Transverse colon (tissue), 4 donors: ENCODE data around the gene SHKBP1. TPM values are rescaled to one million over a fixed set of nuclear protein-coding genes. Genes with fewer than 3 reads are reported as not detected.

Experiments
- DNase-seq: peaks from one replicate; pipeline ENCODE4 v3.0.0-alpha.2; 2019
- H3K27ac ChIP-seq, 4 donors: fragments of 200-600 bp; sonication (generic); 2 replicates each; pipeline ENCODE4 v1.5.1; 2016 to 2018; ENCODE audit warnings: inconsistent platforms in 4 of 4
- H3K27me3 ChIP-seq: fragments of 200-600 bp; sonication (generic); 2 replicates; pipeline ENCODE4 v1.5.1; 2017; ENCODE audit warnings: inconsistent platforms
- H3K36me3 ChIP-seq, 4 donors: fragments of 200-600 bp; sonication (generic); 2 replicates each; pipeline ENCODE4 v1.5.1; 2017 to 2019; ENCODE audit warnings: inconsistent platforms in 4 of 4
- H3K4me1 ChIP-seq, 4 donors: fragments of 200-600 bp; sonication (generic); 2 replicates each; pipeline ENCODE4 v1.5.1; 2017 to 2020; ENCODE audit warnings: inconsistent platforms in 4 of 4
- H3K4me3 ChIP-seq, 4 donors: fragments of 200-600 bp; sonication (generic); 1 replicate in 1 of 4; 2 replicates in 3 of 4; pipeline versions ENCODE4 v1.5.1 to v1.6.1; 2017 to 2019; ENCODE audit warnings: inconsistent platforms in 4 of 4
- H3K9me3 ChIP-seq, 2 donors: fragments of 200-600 bp; sonication (generic); 2 replicates each; pipeline ENCODE4 v1.5.1; 2017 to 2019; ENCODE audit warnings: inconsistent platforms in 2 of 2
- EP300 ChIP-seq: sonication (generic); formaldehyde crosslinking; IDR thresholded peaks from one replicate; pipeline ENCODE4 v1.6.1; 2017; ENCODE audit warnings: antibody characterized with exemption, low read depth
- POLR2A ChIP-seq: fragments of 450-650 bp; IDR thresholded peaks from one replicate; pipeline ENCODE4 v1.6.1; 2016; ENCODE audit warnings: antibody characterized with exemption, mild to moderate bottlenecking, moderate library complexity
- POLR2AphosphoS5 ChIP-seq, 3 donors: sonication (generic); formaldehyde crosslinking; IDR thresholded peaks; one replicate each; pipeline ENCODE4 v1.6.1; 2016; ENCODE audit warnings: antibody characterized with exemption in 3 of 3
- WGBS, 2 donors: methylation state at CpG; one replicate each; pipeline ENCODE4 v1.1.5; 2018; ENCODE audit warnings: low coverage in 1 of 2; 5-methylcytosine and 5-hydroxymethylcytosine counted together
- in situ Hi-C, 4 donors: fragments of 200-750 bp; cut with MboI; loops; one replicate each; pipeline versions ENCODE4 v1.15.0 to v1.15.1; 2017; ENCODE audit warnings: low sequenced_read_pairs in 3 of 4, low pct_ligation_motif_present in 1 of 4, low pct_unique_long_range_greater_than_20kb in 1 of 4
- intact Hi-C: fragments of 100-400 bp; cut with DNase I; formaldehyde crosslinking; loops from one replicate; pipeline ENCODE4 v1.15.1; 2023; ENCODE audit warnings: low total_unique reads
- total RNA-seq, 4 donors: library from RNA; depleted of rRNA; stranded (reverse); fragments of >200 nt; gene quantifications; one replicate each; pipeline ENCODE4 v1.1.0, GENCODE V29; 2016
- TF ChIP-seq, protein P1 (sequence below), 5 experiments: fragments of 200-600 bp in 3 of 5; fragments of 450-650 bp in 2 of 5; sonication (generic) in 3 of 5; IDR thresholded peaks; 1 replicate in 2 of 5; 2 replicates in 3 of 5; pipeline ENCODE4 v1.5.1; 2016 to 2017; ENCODE audit warnings: antibody characterized with exemption in 5 of 5, inconsistent platforms in 3 of 5, mild to moderate bottlenecking in 2 of 5, moderate library complexity in 1 of 5

Gene SHKBP1
- total RNA-seq, 4 donors from 2014 or later: 58.7 to 111 (median 60.9) TPM

DNA sequence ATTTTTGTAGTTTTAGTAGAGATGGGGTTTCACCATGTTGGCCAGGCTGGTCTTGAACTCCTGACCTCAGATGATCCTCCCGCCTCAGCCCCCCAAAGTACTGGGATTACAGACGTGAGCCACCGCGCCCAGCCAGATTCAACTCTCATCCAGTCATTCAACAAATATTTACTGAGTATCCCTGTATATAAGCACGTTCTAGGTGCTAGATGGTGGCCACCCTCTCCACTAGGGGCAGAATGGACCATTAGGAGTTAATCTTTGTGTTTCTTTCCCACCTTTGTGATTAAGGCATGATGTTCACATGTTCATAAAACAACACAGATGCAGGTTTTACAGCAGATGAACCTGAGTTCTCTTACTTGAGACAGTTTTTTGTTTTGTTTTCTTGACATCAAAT, 7.3 kb downstream of the SHKBP1 start:
- in situ Hi-C loops: loop anchor here in 1 of 4 donors (25.0 kb wide), 1 partner anchor 272 kb away; no protein-coding TSS in a partner anchor
- 82% methylated on average over 5 of the region's 5 CpGs; no CpG with 5 or more reads in 1 of the 2 donors for WGBS, 2 donors
- no peak overlapping the region for H3K4me3 ChIP-seq
- no peaks in the 10 kb centered on the region for H3K9me3 ChIP-seq
- no peaks in the 10 kb centered on the region for H3K27me3 ChIP-seq
- no peaks in the 10 kb centered on the region for H3K4me1 ChIP-seq
- DNase-seq: no peak
- H3K27ac ChIP-seq: no peak overlapping the region
- intact Hi-C loops: no loop called here
- peaks cover 0 to 33% (median 0%) of the 10 kb centered on the region in 4 donors for H3K36me3 ChIP-seq
- TF ChIP-seq, protein P1, sequence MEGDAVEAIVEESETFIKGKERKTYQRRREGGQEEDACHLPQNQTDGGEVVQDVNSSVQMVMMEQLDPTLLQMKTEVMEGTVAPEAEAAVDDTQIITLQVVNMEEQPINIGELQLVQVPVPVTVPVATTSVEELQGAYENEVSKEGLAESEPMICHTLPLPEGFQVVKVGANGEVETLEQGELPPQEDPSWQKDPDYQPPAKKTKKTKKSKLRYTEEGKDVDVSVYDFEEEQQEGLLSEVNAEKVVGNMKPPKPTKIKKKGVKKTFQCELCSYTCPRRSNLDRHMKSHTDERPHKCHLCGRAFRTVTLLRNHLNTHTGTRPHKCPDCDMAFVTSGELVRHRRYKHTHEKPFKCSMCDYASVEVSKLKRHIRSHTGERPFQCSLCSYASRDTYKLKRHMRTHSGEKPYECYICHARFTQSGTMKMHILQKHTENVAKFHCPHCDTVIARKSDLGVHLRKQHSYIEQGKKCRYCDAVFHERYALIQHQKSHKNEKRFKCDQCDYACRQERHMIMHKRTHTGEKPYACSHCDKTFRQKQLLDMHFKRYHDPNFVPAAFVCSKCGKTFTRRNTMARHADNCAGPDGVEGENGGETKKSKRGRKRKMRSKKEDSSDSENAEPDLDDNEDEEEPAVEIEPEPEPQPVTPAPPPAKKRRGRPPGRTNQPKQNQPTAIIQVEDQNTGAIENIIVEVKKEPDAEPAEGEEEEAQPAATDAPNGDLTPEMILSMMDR (IDR thresholded peaks at IDR 0.05): no peak
- TF ChIP-seq EP300 (no peak), POLR2AphosphoS5 (IDR thresholded peaks at IDR 0.05) (no peak), POLR2A (no peak)

DNA sequence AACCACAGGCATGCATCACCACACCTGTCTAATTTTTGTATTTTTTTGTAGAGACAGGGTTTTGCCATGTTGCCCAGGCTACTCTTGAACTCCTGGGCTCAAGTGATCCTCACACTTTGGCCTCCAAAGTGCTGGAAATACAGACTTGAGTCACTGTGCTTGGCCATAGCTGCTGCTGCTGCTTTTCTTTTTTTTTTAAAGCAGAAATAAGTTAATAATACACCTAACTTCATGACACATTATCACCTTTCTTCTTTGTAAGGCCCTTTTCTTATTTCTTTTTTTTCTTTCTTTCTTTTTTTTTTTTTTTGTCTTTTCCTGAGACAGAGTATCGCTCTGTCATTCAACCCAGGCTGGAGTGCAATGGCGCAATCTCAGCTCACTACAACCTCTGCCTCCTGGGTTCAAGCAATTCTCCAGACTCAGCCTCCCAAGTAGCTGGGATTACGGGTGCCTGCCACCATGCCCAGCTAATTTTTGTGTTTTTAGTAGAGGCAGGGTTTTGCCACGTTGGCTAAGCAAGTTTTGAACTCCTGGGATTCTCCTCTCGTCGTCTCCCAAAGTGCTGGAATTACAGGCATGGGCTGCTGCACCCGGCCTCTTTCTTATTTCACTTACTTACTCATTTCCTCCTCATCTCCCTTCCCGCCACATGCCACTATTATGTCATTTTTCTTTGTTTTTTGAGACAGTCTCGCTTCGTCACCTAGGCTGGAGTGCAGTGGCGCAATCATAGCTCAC, 8.7 kb downstream of the SHKBP1 start:
- intact Hi-C loops: no loop called here
- H3K36me3 ChIP-seq: peaks cover 0 to 29% (median 0%) of the 10 kb centered on the region in 4 donors

DNA sequence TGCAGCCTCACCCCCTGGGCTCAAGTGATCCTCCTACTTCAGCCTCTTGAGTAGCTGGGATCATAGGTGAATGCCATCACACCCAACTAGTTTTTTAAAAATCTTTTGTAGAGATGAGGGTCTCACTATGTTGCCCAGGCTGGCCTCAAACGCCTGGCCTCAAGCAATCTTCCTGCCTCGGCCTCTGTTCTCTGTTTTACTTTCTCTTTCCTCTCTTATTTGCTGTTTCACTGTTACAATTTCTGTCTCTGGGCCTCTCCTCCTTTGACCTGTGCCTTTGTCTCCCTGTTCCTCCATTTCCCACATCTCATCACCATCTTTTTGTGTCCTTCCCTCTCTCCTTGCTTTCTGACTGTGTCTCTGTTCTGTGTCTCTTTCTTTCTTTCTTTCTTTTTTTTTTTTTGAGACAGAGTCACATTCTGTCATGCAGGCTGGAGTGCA, 9.3 kb downstream of the SHKBP1 start:
- H3K36me3 ChIP-seq: peaks cover 0 to 25% (median 0%) of the 10 kb centered on the region in 4 donors

More for the DNA sequence above, 8.7 kb downstream of the SHKBP1 start:
- no peaks in the 10 kb centered on the region for H3K27me3 ChIP-seq
- no peak overlapping the region for H3K4me3 ChIP-seq
- H3K9me3 ChIP-seq: no peaks in the 10 kb centered on the region
- no peaks in the 10 kb centered on the region for H3K4me1 ChIP-seq
- TF ChIP-seq, protein P1 (IDR thresholded peaks at IDR 0.05): no peak
- TF ChIP-seq POLR2AphosphoS5 (IDR thresholded peaks at IDR 0.05) (no peak), POLR2A (no peak), EP300 (no peak)
- in situ Hi-C loops: loop anchor here in 1 of 4 donors (25.0 kb wide), 1 partner anchor 273 kb away; no protein-coding TSS in a partner anchor
- H3K27ac ChIP-seq: no peak overlapping the region
- no peak for DNase-seq
- 42 to 83% methylated on average over 7 to 11 of the region's 11 CpGs for WGBS, 2 donors

DNA sequence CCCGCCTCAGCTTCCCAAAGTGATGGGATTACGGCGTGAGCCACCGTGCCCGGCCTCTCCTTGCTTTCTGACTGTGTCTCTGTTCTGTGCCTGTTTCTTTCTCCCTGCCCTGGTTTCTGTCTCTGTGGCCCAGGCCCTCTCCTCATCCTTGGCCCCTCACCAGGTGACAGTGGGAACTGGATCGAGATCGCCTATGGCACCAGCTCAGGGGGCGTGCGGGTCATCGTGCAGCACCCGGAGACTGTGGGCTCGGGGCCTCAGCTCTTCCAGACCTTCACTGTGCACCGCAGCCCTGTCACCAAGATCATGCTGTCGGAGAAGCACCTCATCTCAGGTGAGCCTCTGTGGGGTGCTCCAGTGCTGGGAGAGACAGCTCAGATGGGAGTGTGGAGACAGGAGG, 9.9 kb downstream of the SHKBP1 start:
- intact Hi-C loops: no loop called here
- no peak overlapping the region for H3K4me3 ChIP-seq
- no peak for DNase-seq
- H3K27me3 ChIP-seq: no peaks in the 10 kb centered on the region
- H3K4me1 ChIP-seq: no peaks in the 10 kb centered on the region
- 95 to 100% methylated on average over 4 to 14 of the region's 14 CpGs for WGBS, 2 donors
- H3K27ac ChIP-seq: no peak overlapping the region
- in situ Hi-C loops: loop anchor here in 1 of 4 donors (25.0 kb wide), 1 partner anchor 274 kb away; no protein-coding TSS in a partner anchor
- H3K9me3 ChIP-seq: no peaks in the 10 kb centered on the region
- no peak for TF ChIP-seq POLR2AphosphoS5 (IDR thresholded peaks at IDR 0.05)
- TF ChIP-seq POLR2A: no peak
- TF ChIP-seq, protein P1 (IDR thresholded peaks at IDR 0.05): no peak
- TF ChIP-seq EP300: no peak
- peaks cover 0 to 22% (median 0%) of the 10 kb centered on the region in 4 donors for H3K36me3 ChIP-seq

More for the DNA sequence above, 9.3 kb downstream of the SHKBP1 start:
- no peaks in the 10 kb centered on the region for H3K4me1 ChIP-seq
- no peak overlapping the region for H3K27ac ChIP-seq
- no peaks in the 10 kb centered on the region for H3K27me3 ChIP-seq
- H3K4me3 ChIP-seq: no peak overlapping the region
- TF ChIP-seq EP300: no peak
- TF ChIP-seq, protein P1 (IDR thresholded peaks at IDR 0.05): no peak
- no peak for TF ChIP-seq POLR2AphosphoS5 (IDR thresholded peaks at IDR 0.05)
- TF ChIP-seq POLR2A: no peak
- WGBS, 2 donors: 85 to 100% methylated on average over 1 to 2 of the region's 2 CpGs
- H3K9me3 ChIP-seq: no peaks in the 10 kb centered on the region
- intact Hi-C loops (no loop called here), in situ Hi-C loops (loop anchor here in 1 of 4 donors (25.0 kb wide), 1 partner anchor 274 kb away; no protein-coding TSS in a partner anchor)
- DNase-seq: no peak
